GM23338 (cell line): ENCODE results near the gene IQCC. TPM values are rescaled to one million over a fixed set of nuclear protein-coding genes. Genes with fewer than 3 reads are reported as not detected.

Experiments
- ATAC-seq: fragments of 200-7000 bp; cut with Tn5 transposase; 3 replicates; pipeline ENCODE4 v1.9.1; 2020
- DNase-seq: peaks from one replicate; pipeline ENCODE4 v3.0.0-alpha.2; 2015; ENCODE audit warnings: low spot score
- H2AFZ ChIP-seq: fragments of 200-600 bp; sonication (generic); 2 replicates; pipeline ENCODE4 v1.8.0; 2016; ENCODE audit warnings: antibody characterized with exemption, mild to moderate bottlenecking, moderate library complexity
- H3F3A ChIP-seq: fragments of 200-600 bp; sonication (generic); replicated peaks from 2 replicates; pipeline ENCODE4 v1.8.0; 2017; ENCODE audit warnings: antibody characterized with exemption, mixed run types, low read depth
- H3K27ac ChIP-seq: fragments of 200-600 bp; sonication (generic); 2 replicates; pipeline ENCODE4 v1.6.1; 2016; ENCODE audit warnings: low read depth
- H3K27me3 ChIP-seq: fragments of 200-600 bp; sonication (generic); 2 replicates; pipeline ENCODE4 v1.8.0; 2016; ENCODE audit warnings: mild to moderate bottlenecking, mixed run types, moderate library complexity; ENCODE audit not compliant: insufficient read depth
- H3K36me3 ChIP-seq: fragments of 200-600 bp; sonication (generic); 2 replicates; pipeline ENCODE4 v1.8.0; 2016; ENCODE audit warnings: mild to moderate bottlenecking; ENCODE audit not compliant: insufficient read depth
- H3K4me1 ChIP-seq: fragments of 200-600 bp; sonication (generic); 2 replicates; pipeline ENCODE4 v1.8.0; 2016; ENCODE audit warnings: mild to moderate bottlenecking, moderate library complexity; ENCODE audit not compliant: insufficient read depth
- H3K4me2 ChIP-seq: fragments of 200-600 bp; sonication (generic); 2 replicates; pipeline ENCODE4 v1.7.1; 2017; ENCODE audit warnings: mixed run types
- H3K4me3 ChIP-seq: fragments of 200-600 bp; sonication (generic); 2 replicates; pipeline ENCODE4 v1.6.1; 2016; ENCODE audit warnings: mixed run types
- H3K79me2 ChIP-seq: fragments of 200-600 bp; sonication (generic); replicated peaks from 2 replicates; pipeline ENCODE4 v1.8.0; 2017; ENCODE audit warnings: mild to moderate bottlenecking; ENCODE audit not compliant: insufficient read depth
- H3K9me2 ChIP-seq: fragments of 200-600 bp; sonication (generic); 2 replicates; pipeline ENCODE4 v1.8.0; 2017; ENCODE audit not compliant: insufficient read depth
- H4K20me1 ChIP-seq: fragments of 200-600 bp; sonication (generic); replicated peaks from 2 replicates; pipeline ENCODE4 v1.8.0; 2017; ENCODE audit warnings: mild to moderate bottlenecking; ENCODE audit not compliant: insufficient read depth
- H3K27ac Mint-ChIP-seq: 2 replicates; pipeline ENCODE4 v1.8.0; 2020; ENCODE audit warnings: inconsistent platforms, mild to moderate bottlenecking, moderate library complexity, mixed read lengths
- H3K27me3 Mint-ChIP-seq: 3 replicates; pipeline ENCODE4 v1.8.0; 2022; ENCODE audit warnings: low read depth, mild to moderate bottlenecking, moderate library complexity, mixed read lengths, inconsistent platforms; ENCODE audit not compliant: insufficient read depth, poor library complexity
- H3K36me3 Mint-ChIP-seq: 3 replicates; pipeline ENCODE4 v1.8.0; 2021; ENCODE audit warnings: low read depth, mild to moderate bottlenecking, inconsistent platforms, moderate library complexity, mixed read lengths
- H3K4me1 Mint-ChIP-seq: 3 replicates; pipeline ENCODE4 v1.8.0; 2020; ENCODE audit warnings: mild to moderate bottlenecking, inconsistent platforms, mixed read lengths
- H3K4me3 Mint-ChIP-seq: 3 replicates; pipeline ENCODE4 v1.8.0; 2021; ENCODE audit warnings: moderate library complexity, mild to moderate bottlenecking, inconsistent platforms, mixed read lengths
- H3K9me3 Mint-ChIP-seq: 3 replicates; pipeline ENCODE4 v1.8.0; 2020; ENCODE audit warnings: moderate library complexity, mild to moderate bottlenecking, inconsistent platforms, mixed read lengths
- CREB1 ChIP-seq: fragments of 250-450 bp; sonication (Bioruptor Pico); IDR thresholded peaks from 2 replicates; pipeline ENCODE4 v1.5.0; 2020; ENCODE audit warnings: low read depth, mild to moderate bottlenecking, moderate library complexity
- EZH2 ChIP-seq: fragments of 200-600 bp; sonication (generic); IDR thresholded peaks from one replicate; pipeline ENCODE4 v1.8.0; 2017; ENCODE audit warnings: antibody characterized with exemption, mild to moderate bottlenecking, low read depth; ENCODE audit not compliant: unreplicated experiment
- JUNB ChIP-seq: IDR thresholded peaks from one replicate; pipeline ENCODE4 v1.6.1; 2016; ENCODE audit warnings: antibody characterized with exemption; ENCODE audit not compliant: unreplicated experiment
- NANOG ChIP-seq: IDR thresholded peaks from 2 replicates; pipeline ENCODE4 v1.6.1; 2016; ENCODE audit warnings: antibody characterized with exemption, borderline replicate concordance
- POLR2AphosphoS5 ChIP-seq: IDR thresholded peaks from 2 replicates; pipeline ENCODE4 v1.6.1; 2016; ENCODE audit warnings: antibody characterized with exemption, low read depth
- REST ChIP-seq: IDR thresholded peaks from one replicate; pipeline ENCODE4 v1.6.1; 2018; ENCODE audit warnings: antibody characterized with exemption; ENCODE audit not compliant: unreplicated experiment
- ZNF114 ChIP-seq: fragments of 250-450 bp; sonication (Bioruptor Pico); IDR thresholded peaks from 2 replicates; pipeline ENCODE4 v1.5.0; 2020; ENCODE audit warnings: mild to moderate bottlenecking, moderate library complexity
- ZNF331 ChIP-seq: fragments of 250-450 bp; sonication (Bioruptor Pico); IDR thresholded peaks from 2 replicates; pipeline ENCODE4 v1.5.0; 2020; ENCODE audit warnings: low read depth, mild to moderate bottlenecking, moderate library complexity
- polyA plus RNA-seq: library from polyadenylated mRNA; unstranded; fragments of >200 nt; fragmentation: Nextera tagmentation; extraction: Ambion mirVana; gene quantifications from 2 replicates; pipeline ENCODE4 v1.2.1, GENCODE V29; 2016
- total RNA-seq: library from RNA; depleted of rRNA; stranded (reverse); fragments of >200 nt; shearing (Covaris generic); gene quantifications from 2 replicates; pipeline ENCODE4 v1.2.3, GENCODE V29; 2014
- TF ChIP-seq, protein P1 (sequence below): IDR thresholded peaks from 2 replicates; pipeline ENCODE4 v1.6.1; 2016; ENCODE audit warnings: antibody characterized with exemption
- TF ChIP-seq, protein P2 (sequence below), 2 experiments: fragments of 200-600 bp in 1 of 2; sonication (generic) in 1 of 2; conservative IDR thresholded peaks; 2 replicates each; pipeline versions ENCODE4 v1.5.1 to v1.6.1; 2016 to 2017; ENCODE audit warnings: antibody characterized with exemption in 2 of 2, low read depth in 2 of 2, mild to moderate bottlenecking in 2 of 2, moderate library complexity in 1 of 2

IQCC gene
- total and polyA plus RNA-seq, 2 experiments from 2014 or later: 1.7 to 3.5 TPM

- TF ChIP-seq, protein P1, sequence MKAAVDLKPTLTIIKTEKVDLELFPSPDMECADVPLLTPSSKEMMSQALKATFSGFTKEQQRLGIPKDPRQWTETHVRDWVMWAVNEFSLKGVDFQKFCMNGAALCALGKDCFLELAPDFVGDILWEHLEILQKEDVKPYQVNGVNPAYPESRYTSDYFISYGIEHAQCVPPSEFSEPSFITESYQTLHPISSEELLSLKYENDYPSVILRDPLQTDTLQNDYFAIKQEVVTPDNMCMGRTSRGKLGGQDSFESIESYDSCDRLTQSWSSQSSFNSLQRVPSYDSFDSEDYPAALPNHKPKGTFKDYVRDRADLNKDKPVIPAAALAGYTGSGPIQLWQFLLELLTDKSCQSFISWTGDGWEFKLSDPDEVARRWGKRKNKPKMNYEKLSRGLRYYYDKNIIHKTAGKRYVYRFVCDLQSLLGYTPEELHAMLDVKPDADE: no peak
- TF ChIP-seq JUNB: no peak
- no peak; the same call in 1 of the 2 replicates for TF ChIP-seq POLR2AphosphoS5
- TF ChIP-seq ZNF331 (CRISPR knock-in tag): no peak
- TF ChIP-seq CREB1 (CRISPR knock-in tag): no peak
- TF ChIP-seq ZNF114 (CRISPR knock-in tag): no peak
- TF ChIP-seq REST: no peak
- TF ChIP-seq, protein P2, sequence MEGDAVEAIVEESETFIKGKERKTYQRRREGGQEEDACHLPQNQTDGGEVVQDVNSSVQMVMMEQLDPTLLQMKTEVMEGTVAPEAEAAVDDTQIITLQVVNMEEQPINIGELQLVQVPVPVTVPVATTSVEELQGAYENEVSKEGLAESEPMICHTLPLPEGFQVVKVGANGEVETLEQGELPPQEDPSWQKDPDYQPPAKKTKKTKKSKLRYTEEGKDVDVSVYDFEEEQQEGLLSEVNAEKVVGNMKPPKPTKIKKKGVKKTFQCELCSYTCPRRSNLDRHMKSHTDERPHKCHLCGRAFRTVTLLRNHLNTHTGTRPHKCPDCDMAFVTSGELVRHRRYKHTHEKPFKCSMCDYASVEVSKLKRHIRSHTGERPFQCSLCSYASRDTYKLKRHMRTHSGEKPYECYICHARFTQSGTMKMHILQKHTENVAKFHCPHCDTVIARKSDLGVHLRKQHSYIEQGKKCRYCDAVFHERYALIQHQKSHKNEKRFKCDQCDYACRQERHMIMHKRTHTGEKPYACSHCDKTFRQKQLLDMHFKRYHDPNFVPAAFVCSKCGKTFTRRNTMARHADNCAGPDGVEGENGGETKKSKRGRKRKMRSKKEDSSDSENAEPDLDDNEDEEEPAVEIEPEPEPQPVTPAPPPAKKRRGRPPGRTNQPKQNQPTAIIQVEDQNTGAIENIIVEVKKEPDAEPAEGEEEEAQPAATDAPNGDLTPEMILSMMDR (conservative IDR thresholded peaks at IDR 0.05; ENCODE audit: low read depth in 2 of 2): no peak
Measured at GRCh38 chr1:32198237-32199042, 7.0 kb upstream of the IQCC start (continued).

GRCh38 chr1:32199043-32199716 lies 6.3 kb upstream of the IQCC start:
- Histone ChIP-seq H3K4me1 (peaks cover 28% of the 10 kb centered on the region), H3K27ac (no peak overlapping the region), H2AFZ (no peak overlapping the region), H3K36me3 (peaks cover 21% of the 10 kb centered on the region), H3K27me3 (peaks cover 20% of the 10 kb centered on the region), H3K4me2 (peak overlapping the region; percentile 96), H3K4me3 (peak overlapping the region; percentile 69; the same call in 1 of the 2 replicates), H3K9me2 (no peaks in the 10 kb centered on the region), H3K79me2 (no peaks in the 10 kb centered on the region), H3F3A (peaks cover 37% of the 10 kb centered on the region; the same call in 1 of the 2 replicates), H4K20me1 (peaks cover 4% of the 10 kb centered on the region)
- DNase-seq: no peak
- Mint-ChIP-seq H3K27ac (no peak overlapping the region), H3K36me3 (peaks cover 42% of the 10 kb centered on the region), H3K4me1 (peaks cover 42% of the 10 kb centered on the region), H3K9me3 (peaks cover 2% of the 10 kb centered on the region; the same call in 2 of the 3 replicates), H3K27me3 (peaks cover 34% of the 10 kb centered on the region), H3K4me3 (peak overlapping the region; percentile 70; the same call in 2 of the 3 replicates)
- no peak for ATAC-seq
- TF ChIP-seq EZH2 (no peak), ZNF331 (CRISPR knock-in tag) (no peak), ZNF114 (CRISPR knock-in tag) (no peak), POLR2AphosphoS5 (no peak; the same call in 1 of the 2 replicates), NANOG (no peak)
- TF ChIP-seq, protein P1: no peak
